Naive thymus-derived CD4-positive, alpha-beta T cell (primary cell): Measurements from ENCODE around the gene CIRBP. TPM values are rescaled to one million over a fixed set of nuclear protein-coding genes. Genes with fewer than 3 reads are reported as not detected.

Experiments
- ATAC-seq: fragments of 150-1000 bp; cut with Tn5 transposase; 2 replicates; pipeline ENCODE4 v1.10.0; 2021; ENCODE audit warnings: mild to moderate bottlenecking, moderate library complexity
- CTCF ChIA-PET: fragments of 350-600 bp; sonication (Branson Sonifier 250); formaldehyde crosslinking; loops from one replicate; lab custom pipeline; 2021; ENCODE audit warnings: antibody characterized with exemption; lab: Charles Lee
- POLR2A ChIA-PET: fragments of 350-600 bp; sonication (Branson Sonifier 250); formaldehyde crosslinking; loops from one replicate; lab custom pipeline; 2021; ENCODE audit warnings: antibody characterized with exemption, inconsistent platforms; lab: Charles Lee
- DNase-seq, 9 donors: peaks; one replicate each; pipeline versions ENCODE4 v3.0.0 to v3.0.0-alpha.2; 2020 to 2022; ENCODE audit warnings: mixed read lengths in 1 of 9
- H3K27ac ChIP-seq: one replicate; pipeline ENCODE4 v1.7.0; 2013; ENCODE audit warnings: mild to moderate bottlenecking, low read depth, low read length, moderate library complexity
- H3K27me3 ChIP-seq, 2 donors: one replicate each; pipeline ENCODE4 v1.7.0; 2013; ENCODE audit warnings: low read length in 2 of 2, mild to moderate bottlenecking in 2 of 2, moderate library complexity in 2 of 2; ENCODE audit not compliant: control insufficient read depth in 2 of 2, insufficient read depth in 2 of 2
- H3K36me3 ChIP-seq, 3 experiments: 1 replicate in 2 of 3; 2 replicates in 1 of 3; pipeline ENCODE4 v1.7.0; 2013; ENCODE audit warnings: low read length in 3 of 3, mild to moderate bottlenecking in 3 of 3, moderate library complexity in 1 of 3; ENCODE audit not compliant: insufficient read depth in 3 of 3, control insufficient read depth in 2 of 3
- H3K4me1 ChIP-seq, 2 donors: one replicate each; pipeline ENCODE4 v1.7.0; 2013; ENCODE audit warnings: low read length in 2 of 2, mild to moderate bottlenecking in 2 of 2, moderate library complexity in 1 of 2; ENCODE audit not compliant: control insufficient read depth in 2 of 2, insufficient read depth in 2 of 2
- H3K4me3 ChIP-seq: 2 replicates; pipeline ENCODE4 v1.7.0; 2013; ENCODE audit warnings: mild to moderate bottlenecking, low read length
- H3K9me3 ChIP-seq, 3 experiments: 1 replicate in 2 of 3; 2 replicates in 1 of 3; pipeline ENCODE4 v1.7.0; 2013; ENCODE audit warnings: low read length in 3 of 3; ENCODE audit not compliant: control insufficient read depth in 2 of 3
- H3K27ac Mint-ChIP-seq, 9 donors: one replicate each; pipeline ENCODE4 v1.8.0; 2020 to 2022; ENCODE audit warnings: mixed read lengths in 9 of 9, mild to moderate bottlenecking in 8 of 9, moderate library complexity in 5 of 9, inconsistent platforms in 2 of 9
- H3K27me3 Mint-ChIP-seq, 5 donors: one replicate each; pipeline ENCODE4 v1.8.0; 2021 to 2022; ENCODE audit warnings: mixed read lengths in 5 of 5, mild to moderate bottlenecking in 1 of 5
- H3K36me3 Mint-ChIP-seq, 5 donors: one replicate each; pipeline ENCODE4 v1.8.0; 2020 to 2022; ENCODE audit warnings: mixed read lengths in 5 of 5, mild to moderate bottlenecking in 3 of 5, inconsistent platforms in 1 of 5
- H3K4me1 Mint-ChIP-seq, 7 donors: one replicate each; pipeline ENCODE4 v1.8.0; 2020 to 2022; ENCODE audit warnings: mixed read lengths in 7 of 7, mild to moderate bottlenecking in 3 of 7, inconsistent platforms in 1 of 7
- H3K4me3 Mint-ChIP-seq, 10 donors: one replicate each; pipeline ENCODE4 v1.8.0; 2020 to 2022; ENCODE audit warnings: mild to moderate bottlenecking in 10 of 10, mixed read lengths in 10 of 10, moderate library complexity in 6 of 10, inconsistent platforms in 2 of 10
- H3K9me3 Mint-ChIP-seq, 11 donors: one replicate each; pipeline ENCODE4 v1.8.0; 2020 to 2022; ENCODE audit warnings: mixed read lengths in 11 of 11, mild to moderate bottlenecking in 4 of 11, inconsistent platforms in 1 of 11, moderate library complexity in 1 of 11
- intact Hi-C, 2 donors: fragments of 100-400 bp; cut with micrococcal nuclease; formaldehyde crosslinking; loops; one replicate each; pipeline ENCODE4 v1.15.1; 2023
- polyA plus RNA-seq, 2 donors: library from polyadenylated mRNA; unstranded; fragments of 300-500 nt; fragmentation: Illumina TruSeq; gene quantifications; one replicate each; pipeline ENCODE4 v1.2.3, GENCODE V29; 2021
- total RNA-seq, 6 experiments: library from RNA in 5 of 6; stranded (reverse) in 5 of 6; gene quantifications; 1 replicate in 5 of 6; 2 replicates in 1 of 6; pipeline ENCODE4 v1.2.3 and lab custom pipeline; 2021 to 2026

CIRBP gene
- total and polyA plus RNA-seq, 7 experiments from 2014 or later: 233 to 629 (median 410) TPM

DNA sequence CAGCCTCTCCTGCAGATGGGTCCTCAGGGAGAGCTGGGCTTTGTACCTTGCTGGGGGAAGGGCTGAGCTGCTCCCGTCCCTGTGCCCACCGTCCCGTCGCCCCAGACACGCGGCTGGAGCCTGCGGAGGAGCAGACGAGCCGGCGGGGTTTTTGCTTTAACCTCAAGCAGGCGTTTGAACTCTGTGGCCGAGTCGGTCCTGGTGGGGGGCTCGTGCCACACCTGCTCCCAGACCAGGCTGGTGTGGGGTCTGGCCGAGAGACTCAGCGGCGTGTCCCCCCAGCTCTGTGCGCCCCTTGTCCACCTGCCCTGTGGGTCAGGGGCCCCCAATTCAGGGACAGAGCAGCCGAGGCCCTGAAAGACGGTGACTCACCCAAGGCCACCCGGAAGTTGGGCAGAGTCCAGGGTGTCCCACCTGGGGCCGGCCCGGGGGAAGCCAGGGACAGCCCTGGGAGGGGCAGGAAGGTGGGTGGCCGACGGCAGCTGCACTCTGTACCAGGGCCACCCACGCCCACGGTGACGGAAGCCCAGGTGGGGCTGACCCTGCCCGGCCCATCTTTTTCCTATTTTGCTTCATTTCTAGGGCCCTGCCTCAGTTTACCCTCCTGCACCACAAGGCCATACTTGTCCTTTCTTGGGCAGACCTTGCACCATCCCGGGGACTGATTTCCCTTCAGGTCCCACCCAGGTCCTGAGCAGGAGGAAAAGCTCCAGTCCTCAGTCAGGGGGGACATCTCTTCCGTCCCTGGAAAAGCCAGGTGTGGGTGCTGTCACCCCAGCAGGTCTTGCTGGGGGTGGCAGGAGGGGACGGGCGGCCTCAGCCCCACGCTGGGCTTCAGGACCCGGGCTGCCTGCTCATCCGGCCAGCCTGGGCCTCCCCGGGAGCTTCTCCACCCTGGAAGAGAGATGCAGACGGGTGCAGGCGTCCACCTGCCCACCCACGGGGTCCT lies 21.8 kb downstream of the CIRBP start:
- ATAC-seq (no peak), DNase-seq (no peak)
- POLR2A ChIA-PET: no interaction called here
- H3K27me3 Mint-ChIP-seq: peaks cover 6 to 24% (median 19%) of the 10 kb centered on the region in 5 donors
- Histone ChIP-seq H3K4me1 (peaks cover 0 to 4% of the 10 kb centered on the region in 2 donors), H3K36me3 (no peaks in the 10 kb centered on the region), H3K4me3 (no peak overlapping the region), H3K27ac (no peak overlapping the region), H3K27me3 (no peaks in the 10 kb centered on the region), H3K9me3 (no peaks in the 10 kb centered on the region)
- peaks cover 0 to 8% (median 5%) of the 10 kb centered on the region in 7 donors for H3K4me1 Mint-ChIP-seq
- H3K27ac Mint-ChIP-seq: no peak overlapping the region
- intact Hi-C loops: no loop called here
- no peak overlapping the region for H3K4me3 Mint-ChIP-seq
- H3K36me3 Mint-ChIP-seq: no peaks in the 10 kb centered on the region
- no peaks in the 10 kb centered on the region for H3K9me3 Mint-ChIP-seq
- CTCF ChIA-PET: no interaction called here

DNA sequence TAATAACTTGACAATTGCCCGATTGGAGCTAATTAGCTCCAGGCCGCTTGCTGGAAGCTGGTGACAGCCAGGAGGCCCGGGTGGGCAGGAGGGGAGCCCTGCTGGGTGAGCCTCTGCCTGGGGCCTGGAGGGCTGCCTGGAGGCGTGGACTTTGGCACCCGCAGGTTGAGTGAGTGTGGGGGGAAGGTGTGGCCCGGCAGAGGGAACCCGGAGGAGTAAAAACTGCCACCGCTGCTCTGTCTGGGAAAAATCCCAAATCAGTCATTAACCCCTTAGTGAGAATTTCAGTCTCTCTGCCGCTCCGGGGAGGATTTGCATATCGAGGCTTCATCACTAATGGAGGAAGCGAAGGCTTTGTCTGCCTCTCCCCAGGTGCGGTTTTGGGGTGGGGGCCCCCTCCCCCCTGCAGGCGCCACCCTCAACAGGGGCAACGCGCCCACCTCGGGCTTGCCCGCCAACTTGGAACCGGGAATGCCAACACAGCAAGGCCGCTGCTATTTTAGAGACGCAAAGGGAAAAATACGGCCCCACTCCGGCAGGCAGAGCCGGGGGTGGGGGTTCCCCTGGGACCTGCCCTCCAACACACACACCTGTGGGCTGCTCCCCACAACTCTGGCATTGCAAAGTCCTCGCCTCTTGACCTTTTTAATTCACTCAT lies 22.8 kb downstream of the CIRBP start:
- intact Hi-C loops: no loop called here
- H3K4me1 ChIP-seq: no peaks in the 10 kb centered on the region
- ChIA-PET CTCF (no interaction called here), POLR2A (no interaction called here)
- no peak for ATAC-seq
- H3K27ac ChIP-seq: no peak overlapping the region
- Mint-ChIP-seq H3K9me3 (no peaks in the 10 kb centered on the region), H3K4me3 (no peak overlapping the region), H3K36me3 (no peaks in the 10 kb centered on the region), H3K27ac (no peak overlapping the region), H3K27me3 (peaks cover 3 to 20% (median 13%) of the 10 kb centered on the region in 5 donors), H3K4me1 (peaks cover 0 to 5% (median 4%) of the 10 kb centered on the region in 7 donors)
- no peaks in the 10 kb centered on the region for H3K9me3 ChIP-seq
- no peaks in the 10 kb centered on the region for H3K27me3 ChIP-seq
- H3K36me3 ChIP-seq: no peaks in the 10 kb centered on the region
- no peak for DNase-seq
- no peak overlapping the region for H3K4me3 ChIP-seq

DNA sequence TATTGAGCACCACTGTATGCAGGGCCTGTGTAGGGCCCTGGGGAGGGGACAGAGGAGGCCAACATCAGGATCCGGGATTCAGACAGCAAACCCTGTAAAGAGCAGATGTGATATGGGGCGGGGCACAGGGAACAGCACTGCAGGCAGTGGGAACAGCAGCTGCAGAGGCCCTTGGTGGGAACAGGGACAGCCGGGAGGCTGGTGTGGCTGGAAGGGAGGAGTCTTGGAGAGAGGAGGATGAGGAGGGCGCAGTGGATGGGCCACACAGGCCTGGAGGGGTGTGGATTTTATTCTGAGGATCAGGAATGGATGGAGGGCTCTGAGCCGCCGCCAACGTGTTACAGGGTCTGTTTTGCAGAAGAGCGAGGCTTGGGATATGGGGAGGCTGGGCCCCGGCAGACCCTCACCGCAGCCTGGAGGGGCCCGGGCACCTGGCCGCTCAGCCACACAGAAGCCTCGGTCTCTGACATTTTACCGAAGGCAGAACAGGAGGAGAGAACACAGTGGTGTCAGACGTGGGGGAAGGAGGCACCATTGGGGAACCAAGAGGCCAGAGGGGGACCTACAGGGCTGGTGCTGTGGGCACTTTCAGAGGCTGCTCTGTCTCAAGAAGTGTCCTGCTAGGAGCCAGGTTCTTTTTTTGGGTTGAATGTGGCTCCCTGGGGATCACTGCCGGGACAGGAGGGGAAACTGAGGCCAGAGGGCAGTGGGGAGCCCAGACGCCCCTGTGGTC lies 23.5 kb downstream of the CIRBP start:
- Mint-ChIP-seq H3K27me3 (peaks cover 3 to 20% (median 13%) of the 10 kb centered on the region in 5 donors), H3K27ac (no peak overlapping the region), H3K9me3 (no peaks in the 10 kb centered on the region), H3K4me3 (peak overlapping the region in 1 of 10 donors; percentile 34), H3K4me1 (peaks cover 0 to 5% (median 4%) of the 10 kb centered on the region in 7 donors), H3K36me3 (no peaks in the 10 kb centered on the region)
- Histone ChIP-seq H3K36me3 (no peaks in the 10 kb centered on the region), H3K9me3 (no peaks in the 10 kb centered on the region), H3K27ac (no peak overlapping the region), H3K27me3 (no peaks in the 10 kb centered on the region), H3K4me1 (no peaks in the 10 kb centered on the region), H3K4me3 (no peak overlapping the region)
- no peak for DNase-seq
- POLR2A ChIA-PET: no interaction called here
- CTCF ChIA-PET: no interaction called here
- intact Hi-C loops: no loop called here
- no peak for ATAC-seq

DNA sequence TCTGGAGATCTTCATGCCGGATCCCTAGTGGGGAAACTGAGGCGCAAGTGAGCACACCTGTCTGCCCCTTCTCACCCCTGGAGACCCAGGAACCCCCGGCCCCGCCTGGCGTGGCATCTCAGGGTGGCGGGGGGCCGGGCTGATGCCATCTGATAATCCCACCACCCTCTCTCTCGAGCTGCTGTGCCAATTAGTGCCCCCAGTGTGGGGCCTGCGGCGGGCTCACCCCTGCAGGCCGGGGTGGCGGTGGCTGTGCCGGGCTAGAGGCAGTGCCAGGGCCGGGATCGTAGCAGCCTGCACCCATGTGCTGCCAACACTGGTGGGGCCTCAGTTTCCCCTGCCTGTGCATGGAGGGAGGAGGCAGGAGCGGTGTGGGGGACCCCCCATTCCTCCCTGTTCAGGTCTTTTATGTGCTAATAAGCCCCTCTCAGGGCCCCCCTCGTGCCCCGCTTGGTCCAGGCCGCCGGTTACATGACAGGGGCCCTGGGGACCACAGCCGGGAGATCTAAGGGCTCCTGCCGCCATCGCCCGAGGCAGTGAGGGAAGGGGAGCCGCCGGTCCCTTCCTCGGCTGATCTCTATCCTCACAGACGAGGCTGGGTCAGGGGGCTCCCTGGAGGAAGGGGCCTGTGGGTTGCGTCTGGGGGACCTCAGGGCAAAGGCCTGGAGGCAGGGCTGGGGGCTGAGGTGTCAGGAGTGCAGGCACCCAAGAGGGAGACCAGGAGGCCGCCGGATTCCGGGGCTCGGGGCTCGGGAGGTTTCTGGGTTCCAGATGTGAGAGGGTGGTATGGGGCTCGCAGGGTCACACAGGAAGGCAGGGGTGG lies 24.9 kb downstream of the CIRBP start:
- Histone ChIP-seq H3K4me1 (no peaks in the 10 kb centered on the region), H3K27me3 (no peaks in the 10 kb centered on the region), H3K36me3 (no peaks in the 10 kb centered on the region), H3K27ac (no peak overlapping the region), H3K9me3 (no peaks in the 10 kb centered on the region), H3K4me3 (no peak overlapping the region)
- intact Hi-C loops: no loop called here
- peak overlapping the region in 1 of 10 donors; percentile 71 for H3K4me3 Mint-ChIP-seq
- DNase-seq (no peak), ATAC-seq (no peak)
- POLR2A ChIA-PET: no interaction called here
- no peaks in the 10 kb centered on the region for H3K36me3 Mint-ChIP-seq
- H3K27ac Mint-ChIP-seq: no peak overlapping the region
- CTCF ChIA-PET: interaction anchor here (0.5 kb wide), 1 partner anchor 270 kb away, joined by 4 read pairs; no protein-coding TSS in a partner anchor
- H3K4me1 Mint-ChIP-seq: peaks cover 0 to 5% (median 4%) of the 10 kb centered on the region in 7 donors
- peaks cover 3 to 15% (median 8%) of the 10 kb centered on the region in 5 donors for H3K27me3 Mint-ChIP-seq
- peaks cover 0 to 2% (median 0%) of the 10 kb centered on the region in 11 donors for H3K9me3 Mint-ChIP-seq

- no peaks in the 10 kb centered on the region for H3K27me3 ChIP-seq
- peaks cover 0 to 5% (median 4%) of the 10 kb centered on the region in 7 donors for H3K4me1 Mint-ChIP-seq
- no peaks in the 10 kb centered on the region for H3K9me3 ChIP-seq
- H3K27ac Mint-ChIP-seq: no peak overlapping the region
- H3K4me3 Mint-ChIP-seq: peak overlapping the region in 3 of 10 donors; percentile 21 to 71 (median 28)
- DNase-seq: no peak
- no peaks in the 10 kb centered on the region for H3K36me3 ChIP-seq
- H3K27ac ChIP-seq: no peak overlapping the region
- H3K27me3 Mint-ChIP-seq: peaks cover 3 to 15% (median 6%) of the 10 kb centered on the region in 5 donors
- H3K4me1 ChIP-seq: no peaks in the 10 kb centered on the region
- intact Hi-C loops: no loop called here
- CTCF ChIA-PET: interaction anchor here (0.5 kb wide), 1 partner anchor 269 kb away, joined by 4 read pairs; no protein-coding TSS in a partner anchor
- no peak for ATAC-seq
- peaks cover 0 to 2% (median 0%) of the 10 kb centered on the region in 11 donors for H3K9me3 Mint-ChIP-seq
- no peak overlapping the region for H3K4me3 ChIP-seq
- POLR2A ChIA-PET: no interaction called here
- no peaks in the 10 kb centered on the region for H3K36me3 Mint-ChIP-seq
Observed at GRCh38 chr19:1294688-1295087, 25.6 kb downstream of the CIRBP start.
